Activated naive CD4-positive, alpha-beta T cell treated with anti-CD3 and anti-CD28 coated beads, Interleukin-2, amount 50 U/mL, for 72 hours (primary cell): ENCODE data around the gene MLLT11. TPM values are rescaled to one million over a fixed set of nuclear protein-coding genes. Genes with fewer than 3 reads are reported as not detected.

ENCODE experiments used
- ATAC-seq, 2 donors: fragments of 150-1000 bp; cut with Tn5 transposase; 2 replicates each; pipeline ENCODE4 v1.10.0; 2021; ENCODE audit warnings: mild to moderate bottlenecking in 2 of 2, moderate library complexity in 2 of 2
- DNase-seq, 2 donors: peaks; one replicate each; pipeline ENCODE4 v3.0.0; 2021 to 2022; ENCODE audit warnings: low spot score in 2 of 2
- H3K27ac Mint-ChIP-seq, 2 donors: one replicate each; pipeline ENCODE4 v1.8.0; 2022; ENCODE audit warnings: mild to moderate bottlenecking in 2 of 2, mixed read lengths in 2 of 2
- H3K36me3 Mint-ChIP-seq, 2 donors: one replicate each; pipeline ENCODE4 v1.8.0; 2022; ENCODE audit warnings: mixed read lengths in 2 of 2
- H3K9me3 Mint-ChIP-seq, 2 donors: one replicate each; pipeline ENCODE4 v1.8.0; 2022; ENCODE audit warnings: mixed read lengths in 2 of 2
- total RNA-seq, 2 donors: library from RNA; stranded (reverse); gene quantifications; one replicate each; pipeline ENCODE4 v1.2.3, GENCODE V29; 2022

MLLT11 gene, protein sequence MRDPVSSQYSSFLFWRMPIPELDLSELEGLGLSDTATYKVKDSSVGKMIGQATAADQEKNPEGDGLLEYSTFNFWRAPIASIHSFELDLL
- 1 to 10 TPM; 5.6 TPM for total RNA-seq

DNA sequence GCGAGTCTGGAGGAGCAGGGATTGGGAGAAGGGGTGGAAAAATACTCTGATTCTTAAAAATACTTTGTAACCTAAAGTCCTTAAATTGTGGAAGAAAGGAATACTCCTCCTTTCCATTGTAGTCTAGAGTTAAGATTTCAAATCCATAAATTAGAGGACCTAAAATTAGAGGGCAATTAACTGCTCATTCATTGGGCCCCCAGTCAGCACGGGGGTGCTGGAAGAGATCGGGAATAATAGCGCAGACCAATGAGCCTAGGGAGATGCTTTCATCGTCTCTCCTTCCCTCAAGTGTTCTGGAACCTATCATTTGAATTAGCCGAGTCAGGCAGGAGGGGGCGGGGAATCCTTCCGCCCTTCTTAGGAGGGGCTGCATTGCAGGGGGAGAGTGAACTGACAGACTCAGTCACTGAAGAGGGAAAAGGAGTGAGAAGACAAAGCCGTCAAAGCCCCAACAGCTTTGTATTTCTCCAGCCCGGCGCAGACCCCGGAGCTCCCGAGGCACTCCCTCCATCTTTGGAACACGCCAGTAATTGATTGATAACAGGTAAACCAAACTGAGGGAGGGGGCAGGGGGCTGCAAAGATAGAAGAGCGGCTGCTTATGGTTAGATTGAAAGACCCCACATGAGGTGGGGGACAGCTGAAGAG, at the start of gene MLLT11:
Gene MLLT11, plus strand, starts transcription at position 391 of the 650 bp plus-strand sequence. CDS start 6,828 bp downstream, outside the sequence.
- Mint-ChIP-seq H3K9me3 (no peaks in the 10 kb centered on the region), H3K27ac (peak within 1 kb of the TSS; percentile 98 to 99), H3K36me3 (peaks cover 35 to 43% of the 10 kb centered on the region in 2 donors)
- peak in 1 of 2 donors; percentile 12 for DNase-seq
- ATAC-seq: no peak

DNA sequence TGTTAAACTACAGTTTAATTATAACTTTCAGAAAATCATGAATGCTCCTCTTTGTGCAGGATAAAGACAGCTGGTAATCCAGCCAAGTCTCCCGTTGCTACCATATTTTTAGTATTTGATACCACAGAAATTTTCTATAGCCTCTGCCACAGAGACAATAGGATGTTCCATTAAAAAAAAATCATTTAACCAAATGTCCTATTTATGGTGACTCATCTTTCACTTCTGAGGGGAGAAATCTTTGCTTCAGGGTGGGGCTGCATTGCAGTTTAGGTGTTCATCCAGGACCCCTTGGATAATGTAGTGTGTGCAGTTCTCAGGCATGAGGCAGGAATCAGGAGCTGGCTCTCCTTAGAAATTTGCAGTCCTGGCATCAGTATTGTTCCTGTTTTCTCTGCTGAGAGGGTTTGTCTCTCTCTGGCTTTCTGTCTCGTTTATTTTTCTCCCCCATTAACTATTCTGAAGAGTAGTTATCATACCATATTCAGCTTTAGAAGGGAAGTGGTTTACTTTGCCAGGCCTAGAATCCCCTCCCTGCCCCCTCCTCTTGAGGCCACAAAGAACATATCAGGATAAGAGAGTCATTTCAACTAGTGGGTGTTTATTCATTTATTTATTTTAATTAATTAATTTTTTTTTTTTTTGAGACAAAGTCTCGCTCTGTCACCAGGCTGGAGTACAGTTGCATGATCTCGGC, 48.9 kb upstream of the MLLT11 start:
- H3K36me3 Mint-ChIP-seq: peaks cover 4 to 10% of the 10 kb centered on the region in 2 donors
- H3K9me3 Mint-ChIP-seq: no peaks in the 10 kb centered on the region
- H3K27ac Mint-ChIP-seq: no peak overlapping the region
- ATAC-seq (no peak), DNase-seq (no peak)

DNA sequence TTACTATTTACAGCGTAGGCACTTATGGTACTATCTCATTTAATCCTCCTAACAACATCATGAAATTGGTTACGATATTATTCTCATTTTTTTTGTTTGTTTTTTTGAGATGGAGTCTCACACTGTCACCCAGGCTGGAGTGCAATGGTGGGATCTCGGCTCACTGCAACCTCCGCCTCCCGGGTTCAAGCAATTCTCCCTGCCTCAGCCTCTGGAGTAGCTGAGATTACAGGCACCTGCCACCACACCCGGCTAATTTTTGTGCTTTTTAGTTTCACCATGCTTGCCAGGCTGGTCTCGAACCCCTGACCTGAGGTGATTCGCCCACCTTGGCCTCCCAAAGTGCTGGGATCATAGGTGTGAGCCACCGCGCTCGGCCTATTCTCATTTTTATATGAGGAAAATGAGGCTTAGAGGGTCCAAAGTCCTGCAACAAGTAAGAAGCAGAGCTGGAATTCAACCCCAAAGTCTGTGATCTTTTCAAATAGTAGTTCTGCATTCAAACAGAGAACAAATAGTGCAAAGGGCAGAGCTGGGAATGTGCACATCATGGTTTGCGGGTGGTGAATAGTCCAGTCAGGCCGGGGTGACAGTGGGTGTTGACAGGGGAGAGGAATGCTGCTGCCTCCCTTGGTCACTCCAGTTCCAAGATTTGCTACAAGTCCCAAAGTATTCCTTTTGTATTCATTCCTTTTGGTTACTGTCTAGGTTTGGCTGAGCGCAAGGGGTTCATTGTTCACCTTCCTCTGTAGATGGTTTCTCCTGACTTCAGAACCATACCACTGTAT, 47.3 kb upstream of the MLLT11 start:
- H3K36me3 Mint-ChIP-seq: peaks cover 4 to 5% of the 10 kb centered on the region in 2 donors
- no peak for DNase-seq

DNA sequence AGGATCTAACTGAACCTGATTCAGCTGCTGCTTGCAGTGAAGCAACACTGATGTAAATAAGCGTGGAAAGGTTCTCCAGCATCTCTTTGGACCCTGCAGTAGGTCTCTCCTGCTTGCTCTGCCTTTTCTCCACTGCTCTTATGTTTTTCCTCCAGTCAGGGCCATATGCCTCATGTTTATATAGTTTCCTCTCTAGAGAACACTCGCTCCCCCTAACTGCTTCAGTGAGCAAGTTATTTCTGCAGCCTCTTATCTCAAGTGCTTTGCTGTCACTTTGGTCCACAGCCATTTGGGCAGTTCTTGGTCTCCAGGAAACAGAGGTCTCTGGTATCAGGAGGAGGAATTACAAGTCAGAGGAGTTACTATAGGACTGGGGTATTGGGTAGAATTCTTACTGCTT, 46.7 kb upstream of the MLLT11 start:
- H3K9me3 Mint-ChIP-seq: no peaks in the 10 kb centered on the region
- peaks cover under 1 to 2% of the 10 kb centered on the region in 2 donors for H3K36me3 Mint-ChIP-seq
- no peak for DNase-seq
- ATAC-seq: no peak
- no peak overlapping the region for H3K27ac Mint-ChIP-seq

More for the DNA sequence above, 47.3 kb upstream of the MLLT11 start:
- no peak for ATAC-seq
- H3K27ac Mint-ChIP-seq: no peak overlapping the region
- H3K9me3 Mint-ChIP-seq: no peaks in the 10 kb centered on the region

DNA sequence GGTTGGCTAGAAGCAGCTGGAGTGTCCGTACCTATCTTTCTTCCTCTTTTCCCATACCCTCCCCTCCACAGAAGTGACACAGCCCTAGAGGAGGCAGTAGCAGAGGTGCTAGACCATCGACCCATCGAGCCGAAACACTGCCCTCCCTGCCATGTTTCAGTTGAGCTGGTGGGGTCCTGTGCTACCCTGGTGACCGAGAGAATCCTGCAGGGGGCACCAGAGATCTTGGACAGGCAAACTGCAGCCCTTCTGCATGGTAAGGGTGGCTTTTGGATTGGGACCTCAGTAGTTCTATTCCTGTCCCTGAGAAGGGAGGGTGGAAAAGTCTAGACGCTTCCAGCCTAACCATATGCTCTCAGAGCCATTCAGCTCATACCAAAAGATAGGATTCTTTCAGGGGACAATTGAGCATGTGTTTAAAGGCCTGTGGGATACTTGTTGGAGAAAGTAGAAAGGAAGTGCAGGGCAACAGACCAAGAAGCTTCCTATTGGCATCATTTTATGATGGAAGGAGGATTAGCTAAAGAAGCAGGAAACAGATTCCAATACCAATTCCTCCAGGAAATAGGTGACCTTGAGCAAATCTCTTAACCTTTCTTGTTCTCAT, 35.6 kb upstream of the MLLT11 start:
- ATAC-seq (peak; percentile 98 to 99), DNase-seq (peak; percentile 72 to 86)
- Mint-ChIP-seq H3K9me3 (no peaks in the 10 kb centered on the region), H3K27ac (peak overlapping the region in 1 of 2 donors; percentile 55), H3K36me3 (peaks cover 0 to 7% of the 10 kb centered on the region in 2 donors)

DNA sequence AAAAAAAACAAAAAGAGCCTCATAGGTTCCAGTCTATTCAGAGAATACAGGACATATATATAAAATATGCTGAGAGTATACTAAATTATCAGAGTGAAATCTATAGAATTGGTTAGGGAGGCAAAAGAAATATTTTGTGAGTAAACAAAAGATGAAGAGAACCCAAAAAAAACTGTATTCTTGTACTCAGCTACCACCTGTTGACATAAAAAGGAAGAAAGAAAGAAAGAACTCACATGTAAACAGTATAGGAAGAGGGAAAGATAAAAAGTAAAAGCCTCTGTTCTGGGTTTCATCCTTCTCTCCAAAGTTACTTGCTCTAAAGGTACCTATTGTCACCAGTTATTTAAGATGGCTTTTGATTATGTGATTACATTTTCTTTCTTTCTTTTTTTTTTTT, 33.7 kb upstream of the MLLT11 start:
- Mint-ChIP-seq H3K36me3 (peaks cover 7 to 8% of the 10 kb centered on the region in 2 donors), H3K27ac (no peak overlapping the region), H3K9me3 (no peaks in the 10 kb centered on the region)
- DNase-seq (no peak), ATAC-seq (no peak)

DNA sequence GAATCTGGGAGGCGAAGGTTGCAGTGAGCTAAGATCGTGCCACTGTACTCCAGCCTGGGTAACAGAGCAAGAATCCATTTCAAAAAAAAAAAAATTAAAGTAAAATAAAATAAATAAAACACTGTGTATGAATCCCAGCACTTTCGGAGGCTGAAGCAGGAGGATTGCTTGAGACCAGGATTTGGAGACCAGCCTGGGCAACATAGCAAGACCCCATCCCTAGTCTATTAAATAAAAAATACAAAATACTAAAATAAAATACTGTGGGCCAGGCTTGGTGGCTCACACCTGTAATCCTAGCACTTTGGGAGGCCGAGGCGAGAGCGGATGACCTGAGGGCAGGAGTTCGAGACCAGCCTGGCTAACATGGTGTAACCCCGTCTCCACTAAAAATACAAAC, 28.0 kb upstream of the MLLT11 start:
- no peaks in the 10 kb centered on the region for H3K9me3 Mint-ChIP-seq
- ATAC-seq (no peak), DNase-seq (no peak)
- H3K27ac Mint-ChIP-seq: no peak overlapping the region
- H3K36me3 Mint-ChIP-seq: peaks cover 12 to 15% of the 10 kb centered on the region in 2 donors

DNA sequence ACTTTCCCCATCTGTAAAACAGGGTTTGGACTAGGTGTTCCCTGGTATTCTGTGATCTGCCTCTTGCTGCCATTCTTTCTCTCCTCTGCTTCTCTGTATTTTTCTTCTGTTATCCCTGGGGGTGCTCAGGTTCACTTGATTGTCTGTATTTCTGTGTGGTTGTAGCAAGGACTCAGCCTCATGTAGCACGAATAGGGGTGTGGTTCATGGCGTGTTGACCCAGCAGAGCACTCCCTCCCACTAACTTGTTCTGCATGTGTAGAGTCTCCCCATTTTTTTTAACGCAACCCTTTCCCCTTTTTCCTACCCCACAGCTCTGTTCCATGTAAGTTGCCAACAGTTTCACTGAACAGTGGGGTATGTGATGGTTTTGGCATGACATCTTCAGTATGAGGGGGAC, 25.0 kb upstream of the MLLT11 start:
- Mint-ChIP-seq H3K27ac (peak overlapping the region in 1 of 2 donors; percentile 44), H3K36me3 (peaks cover 12 to 15% of the 10 kb centered on the region in 2 donors)
- ATAC-seq: no peak

DNA sequence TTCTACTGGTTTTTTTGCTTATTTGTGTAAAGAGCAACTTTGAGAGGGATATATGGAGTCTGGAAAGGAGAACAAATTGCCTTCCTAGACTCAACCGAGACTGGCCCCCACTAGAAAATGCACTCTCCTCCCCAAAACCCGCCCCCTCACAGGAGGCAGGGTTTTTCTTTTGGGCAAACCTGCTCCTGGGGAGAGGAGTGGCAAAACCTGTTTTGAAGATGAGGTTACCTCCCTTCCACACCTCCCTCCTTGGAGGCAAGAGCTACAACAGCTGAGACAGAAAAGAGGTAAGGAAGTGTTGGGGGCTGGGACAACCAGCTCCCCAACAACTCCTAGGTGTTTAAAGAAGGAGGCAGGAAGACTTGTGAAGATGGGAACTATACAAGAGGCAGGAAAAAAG, 23.8 kb upstream of the MLLT11 start, which contains the start of gene BNIPL:
Gene BNIPL, plus strand, starts transcription at position 231 of the 400 bp plus-strand sequence. Its CDS starts 140 bp downstream, at position 371.
- DNase-seq: no peak
- H3K27ac Mint-ChIP-seq: peak within 1 kb of the TSS; percentile 65 to 79
- ATAC-seq: no peak
- peaks cover 8 to 12% of the 10 kb centered on the region in 2 donors for H3K36me3 Mint-ChIP-seq
- H3K9me3 Mint-ChIP-seq: no peaks in the 10 kb centered on the region

More for the DNA sequence above, 25.0 kb upstream of the MLLT11 start:
- DNase-seq: no peak
- H3K9me3 Mint-ChIP-seq: no peaks in the 10 kb centered on the region

DNA sequence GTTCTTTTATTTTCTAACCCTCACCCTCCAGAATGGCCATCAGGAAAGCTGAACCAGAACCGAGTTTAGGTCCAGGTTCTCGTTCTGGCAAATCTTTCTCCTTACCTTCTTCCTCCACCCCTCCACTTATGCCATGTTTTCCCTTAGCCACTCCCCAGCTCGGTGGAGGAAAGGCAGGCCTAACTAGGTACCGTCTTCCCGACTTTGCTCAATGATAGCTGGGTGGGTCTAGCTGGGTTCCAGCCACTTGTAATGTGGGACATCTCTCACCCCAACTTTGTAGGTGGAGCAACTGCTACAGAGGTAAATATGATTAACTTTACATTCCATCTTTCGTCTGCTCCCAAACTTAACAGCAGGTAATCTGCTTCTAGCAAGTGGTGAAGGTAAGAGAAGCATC, 23.2 kb upstream of the MLLT11 start:
- Mint-ChIP-seq H3K27ac (peak overlapping the region in 1 of 2 donors; percentile 55), H3K9me3 (no peaks in the 10 kb centered on the region), H3K36me3 (peaks cover 5 to 12% of the 10 kb centered on the region in 2 donors)
- ATAC-seq (no peak), DNase-seq (no peak)

DNA sequence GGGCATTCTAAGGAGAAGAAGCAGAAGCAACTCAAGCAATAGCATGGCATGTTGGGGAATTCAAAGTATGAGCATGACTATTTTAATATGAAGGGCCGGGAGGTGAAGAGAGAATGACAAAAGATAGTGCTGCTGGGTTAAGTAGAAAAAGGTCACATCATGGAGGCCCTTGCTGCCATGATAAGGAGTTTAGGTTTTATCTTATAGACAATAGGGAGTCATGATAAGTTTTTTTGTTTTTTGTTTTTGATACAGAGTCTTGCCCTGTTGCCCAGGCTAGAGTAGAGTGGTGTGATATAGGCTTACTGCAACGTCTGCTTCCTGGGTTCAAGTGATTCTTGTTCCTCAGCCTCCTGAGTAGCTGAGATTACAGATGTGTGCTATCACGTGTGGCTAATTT, 20.7 kb upstream of the MLLT11 start:
- no peak for DNase-seq
- no peak overlapping the region for H3K27ac Mint-ChIP-seq
- H3K9me3 Mint-ChIP-seq: no peaks in the 10 kb centered on the region
- no peak for ATAC-seq
- H3K36me3 Mint-ChIP-seq: peaks cover 0 to 3% of the 10 kb centered on the region in 2 donors

DNA sequence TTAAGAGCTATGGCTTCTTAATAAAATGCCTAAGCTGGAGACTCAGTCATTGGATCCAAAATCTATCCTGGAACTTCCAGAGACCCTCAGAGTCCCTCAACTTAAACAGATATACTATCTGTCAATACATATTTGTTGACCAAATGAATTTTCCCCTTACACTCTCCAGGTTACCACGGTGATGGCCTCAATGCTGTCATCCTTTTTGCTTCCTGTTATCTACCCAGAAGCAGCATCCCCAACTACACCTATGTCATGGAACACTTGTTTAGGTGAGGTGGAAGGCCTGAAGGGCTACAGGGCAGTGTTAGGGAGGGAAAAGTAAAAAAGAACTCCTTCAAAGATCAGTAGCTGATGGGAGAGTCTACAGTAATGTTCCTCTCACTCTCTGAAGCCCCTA, 17.0 kb upstream of the MLLT11 start:
- ATAC-seq (peak; percentile 8 to 33), DNase-seq (no peak)
- Mint-ChIP-seq H3K27ac (peak overlapping the region; percentile 23 to 90), H3K9me3 (no peaks in the 10 kb centered on the region), H3K36me3 (no peaks in the 10 kb centered on the region)

DNA sequence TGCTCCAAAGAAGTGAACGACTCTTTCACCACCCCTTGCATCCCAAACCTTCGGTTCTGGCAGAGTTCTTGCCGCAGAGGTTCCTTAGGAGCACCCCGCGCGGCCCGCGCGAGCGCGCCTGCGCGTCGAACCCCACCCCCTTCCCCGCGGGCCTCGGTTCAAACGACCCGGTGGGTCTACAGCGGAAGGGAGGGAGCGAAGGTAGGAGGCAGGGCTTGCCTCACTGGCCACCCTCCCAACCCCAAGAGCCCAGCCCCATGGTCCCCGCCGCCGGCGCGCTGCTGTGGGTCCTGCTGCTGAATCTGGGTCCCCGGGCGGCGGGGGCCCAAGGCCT, 12.6 kb upstream of the MLLT11 start, which contains the start of gene C1orf56:
Gene C1orf56, plus strand, starts transcription at position 161 of the 334 bp plus-strand sequence. Its CDS starts 97 bp downstream, at position 258.
- ATAC-seq: peak; percentile 68 to 69
- peak in 1 of 2 donors; percentile 56 for DNase-seq
- Mint-ChIP-seq H3K27ac (peak within 1 kb of the TSS; percentile 80 to 88), H3K9me3 (no peaks in the 10 kb centered on the region), H3K36me3 (no peaks in the 10 kb centered on the region)

DNA sequence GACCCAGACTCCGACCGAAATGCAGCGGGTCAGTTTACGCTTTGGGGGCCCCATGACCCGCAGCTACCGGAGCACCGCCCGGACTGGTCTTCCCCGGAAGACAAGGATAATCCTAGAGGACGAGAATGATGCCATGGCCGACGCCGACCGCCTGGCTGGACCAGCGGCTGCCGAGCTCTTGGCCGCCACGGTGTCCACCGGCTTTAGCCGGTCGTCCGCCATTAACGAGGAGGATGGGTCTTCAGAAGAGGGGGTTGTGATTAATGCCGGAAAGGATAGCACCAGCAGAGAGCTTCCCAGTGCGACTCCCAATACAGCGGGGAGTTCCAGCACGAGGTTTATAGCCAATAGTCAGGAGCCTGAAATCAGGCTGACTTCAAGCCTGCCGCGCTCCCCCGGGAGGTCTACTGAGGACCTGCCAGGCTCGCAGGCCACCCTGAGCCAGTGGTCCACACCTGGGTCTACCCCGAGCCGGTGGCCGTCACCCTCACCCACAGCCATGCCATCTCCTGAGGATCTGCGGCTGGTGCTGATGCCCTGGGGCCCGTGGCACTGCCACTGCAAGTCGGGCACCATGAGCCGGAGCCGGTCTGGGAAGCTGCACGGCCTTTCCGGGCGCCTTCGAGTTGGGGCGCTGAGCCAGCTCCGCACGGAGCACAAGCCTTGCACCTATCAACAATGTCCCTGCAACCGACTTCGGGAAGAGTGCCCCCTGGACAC, 12.1 kb upstream of the MLLT11 start:
- Mint-ChIP-seq H3K9me3 (no peaks in the 10 kb centered on the region), H3K27ac (peak overlapping the region; percentile 80 to 88), H3K36me3 (no peaks in the 10 kb centered on the region)
- ATAC-seq: peak; percentile 70 to 84
- peak; percentile 60 to 65 for DNase-seq

DNA sequence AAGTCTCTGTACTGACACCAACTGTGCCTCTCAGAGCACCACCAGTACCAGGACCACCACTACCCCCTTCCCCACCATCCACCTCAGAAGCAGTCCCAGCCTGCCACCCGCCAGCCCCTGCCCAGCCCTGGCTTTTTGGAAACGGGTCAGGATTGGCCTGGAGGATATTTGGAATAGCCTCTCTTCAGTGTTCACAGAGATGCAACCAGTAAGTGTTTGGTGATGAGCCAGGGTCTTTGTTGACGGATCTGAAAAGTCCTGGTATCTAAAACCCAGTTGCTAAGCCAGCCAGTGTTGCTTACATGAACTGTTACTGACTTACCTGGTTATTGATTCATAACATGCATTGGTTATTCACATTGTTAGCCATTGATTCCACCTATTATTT, 11.6 kb upstream of the MLLT11 start:
- DNase-seq (no peak), ATAC-seq (peak in 1 of 2 donors; percentile 12)
- Mint-ChIP-seq H3K27ac (peak overlapping the region in 1 of 2 donors; percentile 80), H3K9me3 (no peaks in the 10 kb centered on the region), H3K36me3 (peaks cover 0 to under 1% of the 10 kb centered on the region in 2 donors)

DNA sequence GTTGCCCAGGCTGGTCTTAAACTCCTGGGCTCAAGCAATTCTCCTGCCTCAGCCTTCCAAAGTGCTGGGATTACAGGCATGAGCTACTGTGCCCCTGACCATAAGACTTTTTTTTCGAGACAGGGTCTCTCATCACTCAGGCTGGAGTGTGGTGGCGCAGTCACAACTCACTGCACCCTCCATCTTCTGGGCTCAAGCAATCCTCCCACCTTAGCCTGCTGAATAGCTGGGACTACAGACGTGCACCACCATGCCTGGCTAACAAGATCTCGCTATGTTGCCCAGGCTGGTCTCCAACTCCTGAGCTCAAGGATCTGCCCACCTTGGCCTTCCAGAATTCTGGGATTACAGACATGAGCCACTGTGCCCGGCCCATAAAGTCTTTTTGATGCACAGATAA, 10.7 kb upstream of the MLLT11 start:
- H3K36me3 Mint-ChIP-seq: peaks cover 5 to 9% of the 10 kb centered on the region in 2 donors
- DNase-seq (no peak), ATAC-seq (no peak)
- no peak overlapping the region for H3K27ac Mint-ChIP-seq
- no peaks in the 10 kb centered on the region for H3K9me3 Mint-ChIP-seq
